Stimulated activated naive CD8-positive, alpha-beta T cell treated with anti-CD3 and anti-CD28 coated beads, Interleukin-15, Interleukin-2, amounts not matched to agents 100 U/mL and 50 U/mL, for 24 hours (primary cell): Measurements from ENCODE around the gene CLDN20.
"Not testable (repeated sequence)": the region's sequence is repeated elsewhere in the genome, so short reads cannot be mapped to it uniquely, and the experiment has no call there.

Experiments used
- ATAC-seq: fragments of 150-1000 bp; cut with Tn5 transposase; one replicate; pipeline ENCODE4 v1.10.0; 2021
- DNase-seq: peaks from one replicate; pipeline ENCODE4 v3.0.0; 2021

The CLDN20 gene, protein sequence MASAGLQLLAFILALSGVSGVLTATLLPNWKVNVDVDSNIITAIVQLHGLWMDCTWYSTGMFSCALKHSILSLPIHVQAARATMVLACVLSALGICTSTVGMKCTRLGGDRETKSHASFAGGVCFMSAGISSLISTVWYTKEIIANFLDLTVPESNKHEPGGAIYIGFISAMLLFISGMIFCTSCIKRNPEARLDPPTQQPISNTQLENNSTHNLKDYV

DNA sequence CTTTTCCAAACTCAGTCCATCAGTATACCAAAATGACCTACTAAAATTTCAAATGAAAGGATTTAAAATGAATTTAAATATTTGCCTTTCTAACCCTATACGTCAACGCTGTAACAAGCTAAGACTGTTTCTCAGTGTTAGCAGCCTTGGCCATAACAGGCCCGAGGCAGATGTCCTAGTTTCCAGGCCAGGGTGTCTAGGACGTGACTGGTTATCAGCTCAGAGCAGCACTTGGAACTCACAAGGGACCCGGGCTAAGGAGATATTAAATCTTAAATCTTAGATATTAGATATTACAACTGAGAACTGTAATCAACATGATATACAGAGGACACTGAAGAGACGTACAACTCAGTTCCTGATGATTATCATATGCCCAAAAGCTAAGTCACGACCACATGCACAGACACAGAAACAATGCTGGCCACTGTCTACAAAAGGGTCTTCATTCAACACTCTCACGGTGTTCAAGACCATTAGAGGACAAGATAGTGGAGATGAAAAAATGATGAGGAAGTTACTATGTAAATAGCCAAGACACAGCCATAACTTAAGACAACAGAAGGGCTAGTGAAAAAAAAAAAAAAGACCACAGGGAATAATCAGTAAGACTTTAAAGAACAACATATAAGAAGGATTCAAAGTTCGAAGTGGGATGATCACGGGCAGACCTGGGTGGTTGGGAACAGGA is at the start of gene CLDN20:
TSS of gene CLDN20 (plus strand) at position 641 of the 691 bp plus-strand sequence. CDS start 11,707 bp downstream, outside the sequence.
- DNase-seq, result no peak
- ATAC-seq, result no peak

- DNase-seq (no peak), ATAC-seq (peak; percentile 40)
These were observed 47.9 kb upstream of the CLDN20 start for GRCh38 chr6:155215906-155216305.

- ATAC-seq, result peak; percentile 30
- no peak for DNase-seq
These were observed 47.3 kb upstream of the CLDN20 start for GRCh38 chr6:155216312-155217046.

- DNase-seq, ATAC-seq: not testable (repeated sequence)
These were observed 45.1 kb upstream of the CLDN20 start for GRCh38 chr6:155218711-155219110.

DNA sequence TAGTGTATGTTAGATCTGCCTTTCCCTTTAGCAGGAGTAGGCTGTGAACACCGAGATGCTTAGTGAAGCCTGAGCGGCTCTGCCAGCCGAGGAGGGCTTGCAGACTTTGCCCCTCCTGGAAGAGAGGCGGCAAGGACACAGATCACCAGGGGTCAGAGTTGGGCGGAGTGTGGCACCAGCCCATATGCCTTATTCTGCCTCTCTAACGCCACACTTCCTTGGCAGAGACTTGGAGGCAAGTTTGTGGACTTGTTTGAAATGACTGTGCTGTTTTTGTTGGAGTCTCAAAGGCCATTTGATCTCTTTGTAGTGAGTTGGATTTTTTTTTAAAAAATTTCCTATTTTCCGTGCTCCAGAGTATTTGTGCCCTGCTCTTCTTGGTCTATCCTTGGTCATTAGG is 44.5 kb upstream of the CLDN20 start:
- no peak for ATAC-seq
- no peak for DNase-seq

- DNase-seq (no peak), ATAC-seq (no peak)
These were observed 43.9 kb upstream of the CLDN20 start for GRCh38 chr6:155219858-155220301.

- ATAC-seq (no peak), DNase-seq (no peak)
These were observed 42.7 kb upstream of the CLDN20 start for GRCh38 chr6:155221086-155221485.

DNA sequence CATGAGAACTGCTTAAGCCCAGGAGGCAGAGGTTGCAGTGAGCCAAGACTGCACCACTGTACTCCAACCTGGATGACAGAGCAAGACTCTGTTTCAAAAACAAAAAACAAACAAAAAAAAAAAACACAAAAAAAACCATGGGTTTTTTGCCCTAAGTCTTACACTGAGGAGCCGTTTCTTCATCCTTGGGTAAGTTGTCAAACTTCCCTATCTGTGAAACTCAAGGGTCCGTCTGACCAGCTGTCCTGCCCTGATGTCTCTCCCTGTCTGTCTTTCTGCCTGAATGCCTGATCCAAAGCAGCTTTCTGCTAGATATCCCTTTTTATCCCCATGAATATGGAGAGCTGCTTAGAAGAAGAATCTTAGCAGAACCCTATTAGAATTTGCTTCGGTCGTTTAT is 41.3 kb upstream of the CLDN20 start:
- DNase-seq (no peak), ATAC-seq (no peak)

- peak; percentile 26 for DNase-seq
These were observed 40.0 kb upstream of the CLDN20 start for GRCh38 chr6:155223646-155224451.

GRCh38 chr6:155224618-155225017 is 39.2 kb upstream of the CLDN20 start:
- no peak for DNase-seq
- ATAC-seq, result no peak

More at GRCh38 chr6:155223646-155224451, 40.0 kb upstream of the CLDN20 start:
- ATAC-seq, result peak; percentile 97

DNA sequence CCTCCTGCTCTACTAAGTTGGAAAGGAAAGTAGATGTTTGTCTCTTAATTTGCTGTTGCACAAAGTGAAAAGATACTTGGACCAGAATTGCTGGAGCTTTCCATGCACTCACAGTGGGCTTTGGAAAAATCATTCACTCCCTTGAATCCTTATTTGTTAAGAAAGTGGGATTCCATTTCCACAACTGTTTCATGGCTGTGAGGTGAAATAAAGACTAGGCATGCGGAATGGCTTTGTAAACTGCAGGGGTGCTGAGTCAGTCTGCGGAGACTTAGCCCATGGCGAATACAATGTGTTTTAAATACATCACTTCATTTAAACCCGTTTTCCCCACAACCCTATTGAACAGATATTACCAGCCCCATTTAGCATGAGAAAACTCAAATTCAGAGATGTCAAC is 36.8 kb upstream of the CLDN20 start:
- ATAC-seq (no peak), DNase-seq (no peak)

- ATAC-seq (no peak), DNase-seq (no peak)
These were observed 35.2 kb upstream of the CLDN20 start for GRCh38 chr6:155228546-155229166.

- ATAC-seq, DNase-seq: not testable (repeated sequence)
These were observed 32.8 kb upstream of the CLDN20 start for GRCh38 chr6:155230975-155231374.

DNA sequence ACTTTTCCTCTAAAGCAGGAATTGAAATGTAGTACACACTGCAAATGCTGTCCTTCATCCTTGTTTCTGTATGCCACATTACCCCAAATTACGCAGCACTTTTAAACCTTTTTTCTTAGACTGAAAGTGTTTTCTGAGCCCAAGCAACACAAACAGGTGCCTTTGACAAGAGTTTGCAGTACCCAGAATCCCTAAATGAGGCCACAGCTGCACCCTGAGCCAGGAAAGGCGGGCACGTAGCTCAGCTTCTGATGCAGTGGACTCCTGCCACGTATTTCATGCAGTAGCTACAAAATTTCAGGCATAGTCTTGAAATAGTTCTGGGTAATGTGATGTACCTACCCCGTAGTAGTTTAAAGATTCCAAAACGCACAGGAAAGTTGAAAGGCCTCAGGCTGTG is 31.0 kb upstream of the CLDN20 start:
- ATAC-seq (no peak), DNase-seq (no peak)

- ATAC-seq, result no peak
- no peak for DNase-seq
These were observed 29.6 kb upstream of the CLDN20 start for GRCh38 chr6:155234167-155234566.

- ATAC-seq (no peak), DNase-seq (no peak)
These were observed 29.1 kb upstream of the CLDN20 start for GRCh38 chr6:155234687-155235086.

- DNase-seq (no peak), ATAC-seq (no peak)
These were observed 28.7 kb upstream of the CLDN20 start for GRCh38 chr6:155235087-155235486.

DNA sequence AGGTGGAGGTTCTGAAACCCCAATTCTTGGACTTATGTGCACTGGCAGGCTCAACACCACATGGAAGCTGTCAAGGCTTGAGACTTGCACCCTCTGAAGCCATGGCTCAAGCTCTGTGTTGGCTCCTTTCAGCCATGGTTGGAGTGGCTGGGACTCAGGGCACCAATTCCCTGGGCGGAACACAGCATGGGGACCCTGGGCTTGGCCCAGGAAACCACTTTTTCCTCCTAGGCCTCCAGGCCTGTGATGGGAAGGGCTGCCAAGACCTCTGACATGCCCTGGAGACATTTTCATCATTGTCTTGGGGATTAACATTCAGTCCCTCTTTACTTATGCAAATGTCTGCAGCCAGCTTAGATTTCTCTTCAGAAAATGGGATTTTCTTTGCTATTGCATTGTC is 26.2 kb upstream of the CLDN20 start:
- no peak for DNase-seq
- no peak for ATAC-seq

DNA sequence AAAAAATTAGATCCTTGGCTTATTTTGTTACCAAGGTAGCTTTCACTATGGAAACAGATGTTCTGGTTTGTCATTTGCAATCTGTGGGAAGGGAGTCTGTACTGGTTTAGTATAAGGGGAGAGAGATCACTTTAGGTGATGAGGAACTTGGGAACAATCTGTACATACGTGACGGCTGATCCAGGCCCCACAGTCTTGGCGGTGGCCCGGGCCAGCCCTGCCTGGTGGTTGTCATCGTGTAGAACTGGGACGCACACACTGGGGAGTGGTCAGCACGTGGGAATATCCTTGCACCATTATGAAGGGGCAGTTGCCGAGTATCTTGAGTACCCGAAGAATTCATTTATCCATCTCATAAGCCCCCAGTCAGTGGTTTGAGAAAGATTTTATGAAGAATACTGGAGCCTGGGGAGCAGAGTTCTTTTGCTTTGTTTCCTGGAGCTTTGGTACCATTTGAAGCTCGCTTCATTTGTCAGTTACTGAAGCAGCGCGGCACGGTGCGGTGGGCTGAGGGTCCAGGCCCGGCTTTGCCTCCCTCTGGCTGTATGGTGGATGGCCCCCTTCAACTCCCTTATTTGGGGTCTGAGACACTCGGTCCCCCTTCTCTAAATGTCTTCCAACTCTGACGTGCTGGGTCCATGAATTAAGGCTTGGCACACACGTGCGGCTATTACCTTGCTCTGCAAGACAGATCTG is 22.8 kb upstream of the CLDN20 start:
- no peak for ATAC-seq
- DNase-seq, result no peak

- DNase-seq, result no peak
- ATAC-seq, result no peak
These were observed 21.8 kb upstream of the CLDN20 start for GRCh38 chr6:155241966-155242365.

- ATAC-seq (no peak), DNase-seq (no peak)
These were observed 19.4 kb upstream of the CLDN20 start for GRCh38 chr6:155244434-155244833.
